Nephron progenitor cell (in vitro differentiated cells): ENCODE data around the gene ZNF700.

Source experiments
- DNase-seq: peaks from one replicate; pipeline ENCODE4 v3.0.0; 2021
- H3K27ac Mint-ChIP-seq: 2 replicates; pipeline ENCODE4 v1.8.0; 2021; ENCODE audit warnings: mild to moderate bottlenecking, moderate library complexity, mixed read lengths
- H3K27me3 Mint-ChIP-seq: 2 replicates; pipeline ENCODE4 v1.8.0; 2021; ENCODE audit warnings: mild to moderate bottlenecking, low read depth, mixed read lengths; ENCODE audit not compliant: poor library complexity
- H3K36me3 Mint-ChIP-seq: 2 replicates; pipeline ENCODE4 v1.8.0; 2021; ENCODE audit warnings: low read depth, mixed read lengths
- H3K4me1 Mint-ChIP-seq: 2 replicates; pipeline ENCODE4 v1.8.0; 2021; ENCODE audit warnings: mixed read lengths
- H3K4me3 Mint-ChIP-seq: 2 replicates; pipeline ENCODE4 v1.8.0; 2021; ENCODE audit warnings: mild to moderate bottlenecking, moderate library complexity, mixed read lengths
- H3K9me3 Mint-ChIP-seq: 2 replicates; pipeline ENCODE4 v1.8.0; 2021; ENCODE audit warnings: mild to moderate bottlenecking, moderate library complexity, mixed read lengths
- TF ChIP-seq, protein P1 (sequence below): fragments of 200-600 bp; sonication (generic); IDR thresholded peaks from 2 replicates; pipeline ENCODE4 v1.5.0; 2021; ENCODE audit warnings: antibody characterized with exemption

ZNF700 gene

DNA sequence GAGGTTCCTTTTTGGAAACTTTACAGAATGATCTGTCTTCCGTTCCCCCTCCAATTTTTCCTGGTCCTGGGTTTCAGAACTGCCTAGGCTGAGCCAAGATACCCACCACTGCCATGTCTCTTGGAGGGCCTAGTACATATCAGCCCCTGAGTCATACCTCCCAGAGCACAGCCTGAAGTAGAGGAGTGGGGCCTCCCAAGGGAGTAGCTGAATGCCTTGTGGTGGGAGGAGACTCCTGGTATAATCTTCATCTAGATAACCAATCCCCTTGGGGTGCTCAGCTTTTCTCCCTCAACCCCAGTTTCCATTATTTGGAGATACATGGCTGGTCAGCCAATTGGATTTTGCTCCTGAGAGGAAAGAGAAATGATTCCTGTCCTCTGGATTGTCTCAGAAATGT lies 70.3 kb downstream of the ZNF700 start:
- Mint-ChIP-seq H3K4me1 (no peaks in the 10 kb centered on the region), H3K9me3 (peaks cover 89% of the 10 kb centered on the region), H3K4me3 (no peak overlapping the region), H3K27ac (no peak overlapping the region), H3K36me3 (peaks cover 91% of the 10 kb centered on the region), H3K27me3 (peaks cover 2% of the 10 kb centered on the region)
- no peak for DNase-seq
- TF ChIP-seq, protein P1, sequence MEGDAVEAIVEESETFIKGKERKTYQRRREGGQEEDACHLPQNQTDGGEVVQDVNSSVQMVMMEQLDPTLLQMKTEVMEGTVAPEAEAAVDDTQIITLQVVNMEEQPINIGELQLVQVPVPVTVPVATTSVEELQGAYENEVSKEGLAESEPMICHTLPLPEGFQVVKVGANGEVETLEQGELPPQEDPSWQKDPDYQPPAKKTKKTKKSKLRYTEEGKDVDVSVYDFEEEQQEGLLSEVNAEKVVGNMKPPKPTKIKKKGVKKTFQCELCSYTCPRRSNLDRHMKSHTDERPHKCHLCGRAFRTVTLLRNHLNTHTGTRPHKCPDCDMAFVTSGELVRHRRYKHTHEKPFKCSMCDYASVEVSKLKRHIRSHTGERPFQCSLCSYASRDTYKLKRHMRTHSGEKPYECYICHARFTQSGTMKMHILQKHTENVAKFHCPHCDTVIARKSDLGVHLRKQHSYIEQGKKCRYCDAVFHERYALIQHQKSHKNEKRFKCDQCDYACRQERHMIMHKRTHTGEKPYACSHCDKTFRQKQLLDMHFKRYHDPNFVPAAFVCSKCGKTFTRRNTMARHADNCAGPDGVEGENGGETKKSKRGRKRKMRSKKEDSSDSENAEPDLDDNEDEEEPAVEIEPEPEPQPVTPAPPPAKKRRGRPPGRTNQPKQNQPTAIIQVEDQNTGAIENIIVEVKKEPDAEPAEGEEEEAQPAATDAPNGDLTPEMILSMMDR: no peak
